Right renal pelvis (tissue), 4 donors: ENCODE data around the gene APBB3. TPM values are rescaled to one million over a fixed set of nuclear protein-coding genes. Genes with fewer than 3 reads are reported as not detected.
"Not testable (repeated sequence)": the region's sequence is repeated elsewhere in the genome, so short reads cannot be mapped to it uniquely, and the experiment has no call there.

Experiments used
- DNase-seq, 4 donors: peaks; one replicate each; pipeline ENCODE4 v3.0.0-alpha.2; 2013; ENCODE audit warnings: low read depth in 4 of 4, low spot score in 3 of 4, missing footprints in 1 of 4
- polyA plus RNA-seq, 4 donors: library from polyadenylated mRNA; unstranded; fragments of 120-200 nt; gene quantifications; one replicate each; pipeline ENCODE4 v1.2.1, GENCODE V29; 2013; ENCODE audit not compliant: insufficient read length in 4 of 4

The APBB3 gene
- polyA plus RNA-seq, 4 donors = 31.3 to 39.8 (median 33.9) TPM

- not testable (repeated sequence) for DNase-seq
Observed at GRCh38 chr5:140579188-140579747, 14.9 kb upstream of the APBB3 start.

DNA sequence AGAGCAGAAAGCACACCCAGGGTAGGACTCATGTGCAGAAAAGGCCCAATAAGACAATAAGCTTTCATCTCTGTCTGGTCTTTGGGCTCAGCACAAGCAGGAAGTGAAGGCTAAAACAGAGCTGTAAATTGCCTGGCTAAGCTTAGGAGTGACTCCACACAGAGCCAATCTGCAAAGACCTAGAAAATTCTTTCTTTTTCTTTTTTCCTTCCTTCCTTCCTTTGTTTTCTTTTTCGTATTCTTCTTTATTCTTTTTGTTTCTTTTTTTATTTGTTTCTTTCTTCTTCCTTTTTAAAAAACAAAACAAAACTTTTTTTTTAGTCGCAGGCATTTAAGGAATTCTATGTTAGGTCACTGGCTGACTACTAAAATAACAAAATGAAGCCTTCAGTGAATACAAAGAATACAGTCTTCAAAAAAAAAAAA is 12.4 kb upstream of the APBB3 start:
- no peak for DNase-seq

DNA sequence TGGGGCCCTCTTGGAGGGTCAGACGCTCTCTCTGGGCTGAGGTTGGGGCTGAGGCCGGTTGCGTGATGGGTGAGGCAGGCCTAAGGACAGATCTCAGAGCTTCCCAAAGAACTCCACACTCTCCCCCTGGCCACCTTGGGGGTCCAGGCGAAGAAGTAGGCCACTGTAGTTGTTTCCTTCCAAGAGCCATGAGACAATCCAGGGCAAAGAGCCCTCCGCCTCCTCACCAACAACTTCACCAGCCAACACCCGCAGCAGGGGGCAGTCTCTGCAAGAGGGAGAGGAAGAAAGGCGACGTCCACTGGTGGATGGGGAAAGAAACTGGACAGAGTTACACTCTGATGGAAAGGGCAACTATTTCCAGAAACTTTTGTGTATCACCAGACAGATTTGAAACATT is 10.9 kb upstream of the APBB3 start:
- no peak for DNase-seq

GRCh38 chr5:140574165-140574564 is 9.8 kb upstream of the APBB3 start:
- DNase-seq = no peak

DNA sequence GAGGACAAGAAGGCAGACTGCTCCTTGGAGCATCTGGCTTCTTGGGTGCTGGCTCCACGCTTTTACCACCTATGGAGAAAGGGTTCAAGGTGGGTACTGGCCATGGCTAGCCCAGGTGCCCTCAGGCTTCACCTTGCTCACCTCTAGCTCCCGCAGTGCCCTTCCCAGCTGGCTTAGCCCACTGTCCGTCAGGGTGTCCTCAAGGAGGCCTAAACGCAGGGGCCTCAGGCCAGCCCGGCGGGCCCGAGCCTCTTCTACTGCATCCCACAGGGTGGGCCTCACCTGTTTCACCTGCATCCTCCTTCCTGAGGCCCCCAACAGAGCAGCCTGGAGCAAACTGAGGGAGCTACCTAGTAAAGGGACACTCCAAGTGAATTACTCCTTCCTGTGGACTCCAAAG is 9.3 kb upstream of the APBB3 start:
- no peak for DNase-seq

DNA sequence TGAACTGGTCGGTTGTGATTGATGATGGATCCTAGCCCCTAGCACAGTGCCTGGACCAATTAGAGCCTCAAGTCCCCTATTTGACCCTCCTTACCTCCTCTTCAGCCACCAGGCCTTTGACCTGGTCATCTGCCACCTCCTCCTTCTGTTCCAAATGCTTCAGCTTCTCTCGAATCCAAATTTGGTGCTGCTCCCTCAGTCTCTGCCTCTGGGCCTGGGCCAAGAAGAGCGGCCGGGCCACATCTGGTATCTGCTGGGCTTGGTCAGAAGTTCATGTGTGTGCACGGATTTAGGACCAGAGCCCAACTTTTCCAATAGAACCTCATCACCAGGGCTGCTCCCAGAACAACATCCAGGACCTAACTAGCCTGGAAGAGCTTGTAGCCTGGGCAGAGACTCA is 6.7 kb upstream of the APBB3 start:
- no peak for DNase-seq

DNA sequence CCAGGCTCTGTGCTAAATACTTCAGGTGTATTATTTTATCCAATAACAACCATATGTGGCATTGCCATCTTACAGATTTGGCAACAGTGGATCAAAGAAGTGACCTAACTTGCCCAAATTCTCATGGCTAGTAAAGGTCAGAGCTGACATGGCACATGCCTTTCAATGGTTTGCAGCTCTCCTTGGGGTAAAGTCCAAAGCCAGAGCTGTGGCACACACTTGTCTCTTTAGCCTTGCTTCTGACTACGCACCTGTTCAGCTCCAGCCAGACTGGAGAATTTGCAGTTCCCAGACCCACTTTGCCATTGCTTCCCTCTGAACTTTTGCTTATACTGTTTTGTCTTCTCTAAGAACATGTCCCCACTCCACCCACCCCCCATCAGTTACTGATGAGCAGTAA is 6.1 kb upstream of the APBB3 start:
- no peak for DNase-seq

GRCh38 chr5:140570058-140570457 is 5.7 kb upstream of the APBB3 start:
- no peak for DNase-seq

DNA sequence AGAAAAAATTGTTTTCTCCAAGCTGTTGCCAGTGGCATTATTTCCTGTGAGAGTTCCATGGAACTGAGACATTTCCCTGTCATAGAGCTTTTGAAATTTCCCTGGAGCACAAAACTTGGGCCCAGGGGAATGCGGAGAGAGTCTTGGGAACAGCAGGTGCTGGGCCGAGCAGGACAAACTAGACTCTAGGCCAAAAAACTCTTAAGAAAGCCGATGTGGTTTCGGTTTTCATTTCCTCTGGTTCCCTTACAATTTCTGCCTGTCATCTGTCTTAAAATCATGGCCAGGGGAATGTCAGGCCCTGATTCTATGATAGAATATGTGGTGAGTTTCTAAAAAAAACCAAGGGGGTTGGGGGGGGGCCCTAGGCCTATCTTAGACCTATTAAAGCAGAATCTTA is 4.8 kb upstream of the APBB3 start:
- no peak for DNase-seq

DNA sequence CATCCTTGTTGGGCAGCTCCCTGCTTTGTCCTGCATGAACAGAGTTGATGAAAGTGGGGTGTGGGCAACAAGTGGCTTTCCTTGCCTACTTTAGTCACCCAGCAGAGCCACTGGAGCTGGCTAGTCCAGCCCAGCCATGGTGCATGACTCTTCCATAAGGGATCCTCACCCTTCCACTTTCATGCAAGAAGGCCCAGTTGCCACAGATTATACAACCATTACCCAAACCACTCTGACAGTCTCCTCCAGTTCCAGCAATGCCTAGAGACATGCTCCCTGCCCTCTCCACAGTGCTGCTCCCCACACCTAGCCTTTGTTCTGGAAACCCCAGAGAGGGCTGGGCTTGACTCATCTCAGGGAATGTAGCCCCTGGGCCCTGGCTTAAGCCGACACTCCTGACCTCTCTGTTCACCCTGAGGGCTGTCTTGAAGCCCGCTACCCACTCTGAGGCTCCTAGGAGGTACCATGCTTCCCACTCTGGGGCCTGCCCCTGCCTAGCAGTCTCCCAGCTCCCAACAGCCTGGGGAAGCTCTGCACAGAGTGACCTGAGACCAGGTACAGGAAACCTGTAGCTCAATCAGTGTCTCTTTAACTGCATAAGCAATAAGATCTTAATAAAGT is 4.2 kb upstream of the APBB3 start:
- DNase-seq = no peak

DNA sequence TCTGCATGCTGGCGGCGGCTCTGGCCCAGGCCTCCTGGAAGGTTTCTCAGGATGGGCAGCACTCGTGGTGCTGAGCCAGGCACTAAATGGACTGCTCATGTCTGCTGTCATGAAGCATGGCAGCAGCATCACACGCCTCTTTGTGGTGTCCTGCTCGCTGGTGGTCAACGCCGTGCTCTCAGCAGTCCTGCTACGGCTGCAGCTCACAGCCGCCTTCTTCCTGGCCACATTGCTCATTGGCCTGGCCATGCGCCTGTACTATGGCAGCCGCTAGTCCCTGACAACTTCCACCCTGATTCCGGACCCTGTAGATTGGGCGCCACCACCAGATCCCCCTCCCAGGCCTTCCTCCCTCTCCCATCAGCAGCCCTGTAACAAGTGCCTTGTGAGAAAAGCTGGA is 3.5 kb upstream of the APBB3 start:
- no peak for DNase-seq

GRCh38 chr5:140567136-140567818 is 2.9 kb upstream of the APBB3 start:
- no peak for DNase-seq

DNA sequence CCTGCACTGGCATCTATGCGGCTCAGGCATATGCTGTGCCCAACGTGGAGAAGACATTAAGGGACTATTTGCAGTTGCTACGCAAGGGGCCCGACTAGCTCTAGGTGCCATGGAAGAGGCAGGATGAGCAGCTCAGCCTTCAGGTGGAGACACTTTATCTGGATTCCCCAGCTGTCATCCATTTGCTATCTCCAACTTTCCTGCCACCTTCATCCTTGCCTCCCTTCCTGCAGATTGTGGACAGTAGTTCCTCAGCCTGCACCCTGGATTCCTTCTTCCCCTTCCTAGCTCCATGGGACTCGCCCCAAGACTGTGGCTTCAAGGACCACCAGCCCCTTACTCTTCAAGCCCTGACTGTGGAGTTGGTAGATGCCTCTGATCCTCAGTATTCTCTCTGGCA is 2.3 kb upstream of the APBB3 start:
- DNase-seq = no peak

GRCh38 chr5:140565780-140566095 is 1.3 kb upstream of the APBB3 start:
- no peak for DNase-seq

DNA sequence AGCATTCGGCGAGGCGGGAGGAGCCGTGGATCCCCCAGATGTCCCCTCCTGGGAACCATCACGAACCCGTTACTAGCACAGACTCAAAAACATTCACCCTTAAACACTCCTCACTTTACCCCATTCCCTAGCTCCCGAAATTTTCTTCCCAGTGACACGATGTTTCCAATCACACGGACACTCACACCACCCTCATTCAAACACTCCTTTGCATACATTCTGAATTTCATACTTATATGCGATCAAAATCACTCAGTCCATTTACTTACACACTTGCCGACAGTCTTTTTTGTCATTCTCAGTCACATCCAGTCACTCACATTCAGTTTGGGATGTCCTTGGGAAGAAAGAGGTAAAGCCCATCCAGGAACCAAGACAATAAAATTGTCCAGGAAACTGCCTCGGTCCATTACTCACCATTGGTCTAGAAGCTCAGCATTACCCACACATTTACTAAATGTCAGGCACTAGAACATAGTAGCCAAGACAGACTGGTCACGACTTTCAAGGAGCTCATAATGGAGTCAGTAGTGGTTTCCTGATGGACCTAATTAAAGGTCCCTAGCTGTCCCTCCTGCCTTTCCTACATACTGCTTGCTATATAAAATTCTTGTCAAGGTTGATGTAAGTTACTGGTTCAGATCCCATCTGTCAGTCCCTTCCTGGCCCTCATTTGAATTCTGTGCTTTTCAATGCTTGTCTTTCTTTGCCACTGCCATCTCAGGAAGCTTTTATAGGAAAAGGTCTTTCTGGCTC is 804 bp upstream of the APBB3 start:
- DNase-seq = no peak

- DNase-seq = no peak
Observed at GRCh38 chr5:140563596-140563995, 802 bp downstream of the APBB3 start.

GRCh38 chr5:140561753-140562523 is 2.5 kb downstream of the APBB3 start:
- DNase-seq = no peak

DNA sequence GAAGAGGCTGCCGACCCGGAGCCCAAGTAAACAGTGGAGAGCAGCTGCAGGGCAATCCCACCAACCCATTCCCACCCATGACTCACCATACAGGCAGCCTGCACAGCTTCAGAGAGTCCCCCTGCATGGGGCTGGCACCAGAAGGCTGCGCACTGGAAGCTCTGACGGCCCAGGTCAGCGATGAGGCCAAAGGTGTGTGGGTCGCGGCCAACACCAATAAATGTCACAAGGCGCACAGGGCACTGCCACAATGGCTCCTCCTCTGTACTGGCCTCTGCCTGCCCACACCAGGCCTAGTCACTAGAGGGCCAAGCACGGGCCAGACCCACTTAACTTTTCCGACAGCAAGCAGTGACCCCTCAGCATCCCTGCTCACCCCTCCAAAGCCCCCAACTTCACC is 4.2 kb downstream of the APBB3 start:
- DNase-seq = no peak

DNA sequence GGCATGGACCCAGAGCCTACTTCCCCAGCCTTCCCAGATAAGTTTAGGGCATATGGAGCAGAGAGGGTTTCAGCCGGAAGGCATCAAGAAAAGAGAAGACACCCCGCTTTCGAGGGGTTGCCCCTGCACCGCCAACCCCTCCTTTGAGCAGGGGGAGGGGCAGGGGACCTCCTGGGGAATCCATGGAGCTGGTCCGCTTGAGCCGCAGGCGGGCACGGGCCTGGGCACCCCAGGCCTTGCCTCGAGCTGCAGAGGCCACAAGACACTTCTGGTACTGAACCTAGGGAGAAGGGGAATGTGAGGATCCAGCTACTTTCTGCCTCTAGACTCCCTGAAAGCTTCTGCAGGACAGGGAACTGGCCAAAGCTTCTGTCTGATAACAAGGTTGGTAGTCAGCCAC is 5.9 kb downstream of the APBB3 start:
- no peak for DNase-seq

GRCh38 chr5:140557965-140558364 is 6.4 kb downstream of the APBB3 start:
- no peak for DNase-seq
